Adrenal gland (tissue), 5 donors: ENCODE results near the gene CIAO3.

ENCODE experiments used
- CTCF ChIP-seq, 6 experiments: fragments of 450-650 bp in 4 of 6; fragments of 200-600 bp in 2 of 6; sonication (generic) in 1 of 6; IDR thresholded peaks; 1 replicate in 5 of 6; 2 replicates in 1 of 6; pipeline versions ENCODE4 v1.5.1 to v1.8.0; 2016 to 2021; ENCODE audit warnings: antibody characterized with exemption in 6 of 6, mild to moderate bottlenecking in 2 of 6, moderate library complexity in 1 of 6
- POLR2A ChIP-seq, 2 donors: fragments of 450-650 bp; IDR thresholded peaks; one replicate each; pipeline ENCODE4 v1.6.1; 2017; ENCODE audit warnings: antibody characterized with exemption in 2 of 2, mild to moderate bottlenecking in 2 of 2, moderate library complexity in 1 of 2
- donor health status: DM: no; HTN: no; CAD: no.

GRCh38 chr16:732332-732731 lies 8.5 kb downstream of the CIAO3 start:
- no peak for TF ChIP-seq CTCF (IDR thresholded peaks at IDR 0.05)
- no peak for TF ChIP-seq POLR2A (IDR thresholded peaks at IDR 0.05)
